Cardiac muscle cell (in vitro differentiated cells and primary cell): Measurements from ENCODE around the gene DCUN1D2. TPM values are rescaled to one million over a fixed set of nuclear protein-coding genes. Genes with fewer than 3 reads are reported as not detected.

ENCODE experiments used
- DNase-seq, 2 donors: peaks; one replicate each; pipeline versions ENCODE4 v3.0.0 to v3.0.0-alpha.2; 2010 to 2017; ENCODE audit warnings: low read depth in 1 of 2, low spot score in 1 of 2
- H3K27ac ChIP-seq: fragments of 200-600 bp; sonication (generic); 2 replicates; pipeline ENCODE4 v1.5.1; 2016
- H3K27me3 ChIP-seq: fragments of 200-600 bp; sonication (generic); 2 replicates; pipeline ENCODE4 v1.6.0; 2016; ENCODE audit warnings: control low read depth
- H3K36me3 ChIP-seq: fragments of 200-600 bp; sonication (generic); 2 replicates; pipeline ENCODE4 v1.5.1; 2016; ENCODE audit warnings: control low read depth
- H3K4me1 ChIP-seq: fragments of 200-600 bp; sonication (generic); 2 replicates; pipeline ENCODE4 v1.8.1; 2017; ENCODE audit warnings: low read depth, mild to moderate bottlenecking, mixed run types
- H3K4me3 ChIP-seq: fragments of 200-600 bp; sonication (generic); 2 replicates; pipeline ENCODE4 v1.5.1; 2016; ENCODE audit warnings: mild to moderate bottlenecking
- H3K9me3 ChIP-seq: fragments of 200-600 bp; sonication (generic); 2 replicates; pipeline ENCODE4 v1.5.1; 2017; ENCODE audit warnings: low read depth, mild to moderate bottlenecking, control low read depth
- polyA plus RNA-seq: library from polyadenylated mRNA; unstranded; fragments of >200 nt; fragmentation: Nextera tagmentation; extraction: Ambion mirVana; gene quantifications from 2 replicates; pipeline ENCODE4 v1.2.1, GENCODE V29; 2016
- total RNA-seq: library from RNA; depleted of rRNA; stranded (reverse); fragments of >200 nt; gene quantifications from 2 replicates; pipeline ENCODE4 v1.2.3, GENCODE V29; 2016
- TF ChIP-seq, protein P1 (sequence below): IDR thresholded peaks from 2 replicates; pipeline ENCODE4 v1.5.1; 2012; ENCODE audit warnings: low read depth, mild to moderate bottlenecking, low read length

The DCUN1D2 gene
- total and polyA plus RNA-seq, 2 experiments from 2014 or later: 23.7 to 32.4 TPM

- TF ChIP-seq, protein P1, sequence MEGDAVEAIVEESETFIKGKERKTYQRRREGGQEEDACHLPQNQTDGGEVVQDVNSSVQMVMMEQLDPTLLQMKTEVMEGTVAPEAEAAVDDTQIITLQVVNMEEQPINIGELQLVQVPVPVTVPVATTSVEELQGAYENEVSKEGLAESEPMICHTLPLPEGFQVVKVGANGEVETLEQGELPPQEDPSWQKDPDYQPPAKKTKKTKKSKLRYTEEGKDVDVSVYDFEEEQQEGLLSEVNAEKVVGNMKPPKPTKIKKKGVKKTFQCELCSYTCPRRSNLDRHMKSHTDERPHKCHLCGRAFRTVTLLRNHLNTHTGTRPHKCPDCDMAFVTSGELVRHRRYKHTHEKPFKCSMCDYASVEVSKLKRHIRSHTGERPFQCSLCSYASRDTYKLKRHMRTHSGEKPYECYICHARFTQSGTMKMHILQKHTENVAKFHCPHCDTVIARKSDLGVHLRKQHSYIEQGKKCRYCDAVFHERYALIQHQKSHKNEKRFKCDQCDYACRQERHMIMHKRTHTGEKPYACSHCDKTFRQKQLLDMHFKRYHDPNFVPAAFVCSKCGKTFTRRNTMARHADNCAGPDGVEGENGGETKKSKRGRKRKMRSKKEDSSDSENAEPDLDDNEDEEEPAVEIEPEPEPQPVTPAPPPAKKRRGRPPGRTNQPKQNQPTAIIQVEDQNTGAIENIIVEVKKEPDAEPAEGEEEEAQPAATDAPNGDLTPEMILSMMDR: no peak
- DNase-seq: no peak
- Histone ChIP-seq H3K27ac (no peak overlapping the region), H3K9me3 (no peaks in the 10 kb centered on the region), H3K4me1 (peaks cover 19% of the 10 kb centered on the region), H3K36me3 (peaks cover 12% of the 10 kb centered on the region), H3K4me3 (no peak overlapping the region), H3K27me3 (no peaks in the 10 kb centered on the region)
Observed at GRCh38 chr13:113445791-113446487, 44.6 kb downstream of the DCUN1D2 start.

- H3K27me3 ChIP-seq: no peaks in the 10 kb centered on the region
- no peaks in the 10 kb centered on the region for H3K9me3 ChIP-seq
- H3K27ac ChIP-seq: no peak overlapping the region
- peaks cover 12% of the 10 kb centered on the region for H3K36me3 ChIP-seq
- no peak overlapping the region for H3K4me3 ChIP-seq
- no peak for DNase-seq
- TF ChIP-seq, protein P1: no peak
- peaks cover 4% of the 10 kb centered on the region for H3K4me1 ChIP-seq
Observed at GRCh38 chr13:113443991-113444390, 46.5 kb downstream of the DCUN1D2 start.

DNA sequence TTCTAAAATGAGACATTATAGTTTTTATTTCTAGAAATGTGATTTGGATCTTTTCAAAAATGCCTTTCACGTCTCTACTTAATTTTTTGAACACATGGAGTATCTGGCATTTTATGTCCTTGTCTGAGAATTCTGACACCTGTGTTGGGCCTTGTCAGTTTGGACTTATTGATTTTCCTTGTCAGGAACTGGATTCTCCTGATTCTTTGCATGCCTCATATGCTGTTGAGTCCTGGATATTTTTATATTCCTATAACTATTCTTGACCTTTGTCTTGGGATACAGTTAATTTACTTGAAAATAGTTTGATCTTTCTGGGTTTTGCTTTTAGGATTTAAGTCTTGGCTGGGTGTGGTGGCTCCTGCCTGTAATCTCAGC is 47.5 kb downstream of the DCUN1D2 start:
- no peak for DNase-seq
- H3K36me3 ChIP-seq: peaks cover 12% of the 10 kb centered on the region
- H3K27me3 ChIP-seq: no peaks in the 10 kb centered on the region
- H3K9me3 ChIP-seq: no peaks in the 10 kb centered on the region
- TF ChIP-seq, protein P1: no peak
- no peak overlapping the region for H3K27ac ChIP-seq
- no peaks in the 10 kb centered on the region for H3K4me1 ChIP-seq
- H3K4me3 ChIP-seq: no peak overlapping the region

GRCh38 chr13:113442354-113442984 is 48.0 kb downstream of the DCUN1D2 start:
- TF ChIP-seq, protein P1: no peak
- DNase-seq: no peak
- no peak overlapping the region for H3K4me3 ChIP-seq
- H3K9me3 ChIP-seq: no peaks in the 10 kb centered on the region
- no peaks in the 10 kb centered on the region for H3K4me1 ChIP-seq
- no peak overlapping the region for H3K27ac ChIP-seq
- H3K27me3 ChIP-seq: no peaks in the 10 kb centered on the region
- H3K36me3 ChIP-seq: peaks cover 12% of the 10 kb centered on the region

GRCh38 chr13:113441661-113442060 is 48.9 kb downstream of the DCUN1D2 start:
- no peak for DNase-seq
- Histone ChIP-seq H3K4me1 (no peaks in the 10 kb centered on the region), H3K27ac (no peak overlapping the region), H3K9me3 (no peaks in the 10 kb centered on the region), H3K36me3 (peaks cover 12% of the 10 kb centered on the region), H3K27me3 (no peaks in the 10 kb centered on the region), H3K4me3 (no peak overlapping the region)
- TF ChIP-seq, protein P1: no peak
